ENCODE data around the gene KDM4C.

KDM4C gene

DNA sequence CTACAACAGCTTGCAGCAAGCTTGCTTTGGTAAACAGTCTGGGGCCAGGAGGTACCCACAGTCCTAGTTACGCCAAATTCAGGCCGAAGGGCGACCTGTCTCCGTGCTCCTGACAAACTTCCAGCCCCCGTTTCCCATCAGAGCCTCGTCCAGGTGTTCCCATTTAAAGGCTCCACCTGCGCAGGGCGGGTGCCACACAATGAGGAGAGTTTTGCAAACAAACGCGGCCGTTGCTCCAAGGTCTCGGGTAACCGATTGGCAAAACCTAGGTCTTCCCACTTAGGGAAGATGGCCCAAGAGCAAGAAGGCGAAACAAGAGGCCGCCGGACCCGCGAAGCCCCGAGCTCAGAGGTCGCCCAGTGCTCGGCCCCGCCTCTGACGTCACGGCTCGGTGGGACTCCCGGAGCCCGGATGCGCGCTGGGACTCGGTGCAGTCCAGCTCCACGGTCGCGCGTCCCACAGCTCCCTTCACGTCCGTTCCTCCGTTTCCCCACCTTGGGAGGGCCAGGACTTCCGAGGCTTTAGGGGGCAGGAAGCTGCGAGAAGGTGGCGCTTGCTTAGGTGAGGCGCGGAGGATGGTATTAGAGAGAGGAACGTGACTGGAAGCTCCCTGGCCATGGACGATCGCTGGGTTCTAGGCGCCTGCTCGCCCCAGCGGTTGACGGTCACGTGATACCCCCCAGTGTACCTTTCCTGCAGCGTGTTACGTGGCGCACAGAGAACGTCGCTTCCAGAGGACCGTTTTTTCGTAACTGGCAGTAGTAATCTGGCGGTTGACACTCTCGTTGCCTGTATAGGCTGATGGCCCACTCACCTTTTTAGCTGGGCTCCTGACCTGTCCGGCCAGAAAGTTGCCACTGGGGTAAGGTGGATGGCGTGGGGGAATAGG, 41.8 kb upstream of the KDM4C start:
- TF ChIP-seq, protein P1, sequence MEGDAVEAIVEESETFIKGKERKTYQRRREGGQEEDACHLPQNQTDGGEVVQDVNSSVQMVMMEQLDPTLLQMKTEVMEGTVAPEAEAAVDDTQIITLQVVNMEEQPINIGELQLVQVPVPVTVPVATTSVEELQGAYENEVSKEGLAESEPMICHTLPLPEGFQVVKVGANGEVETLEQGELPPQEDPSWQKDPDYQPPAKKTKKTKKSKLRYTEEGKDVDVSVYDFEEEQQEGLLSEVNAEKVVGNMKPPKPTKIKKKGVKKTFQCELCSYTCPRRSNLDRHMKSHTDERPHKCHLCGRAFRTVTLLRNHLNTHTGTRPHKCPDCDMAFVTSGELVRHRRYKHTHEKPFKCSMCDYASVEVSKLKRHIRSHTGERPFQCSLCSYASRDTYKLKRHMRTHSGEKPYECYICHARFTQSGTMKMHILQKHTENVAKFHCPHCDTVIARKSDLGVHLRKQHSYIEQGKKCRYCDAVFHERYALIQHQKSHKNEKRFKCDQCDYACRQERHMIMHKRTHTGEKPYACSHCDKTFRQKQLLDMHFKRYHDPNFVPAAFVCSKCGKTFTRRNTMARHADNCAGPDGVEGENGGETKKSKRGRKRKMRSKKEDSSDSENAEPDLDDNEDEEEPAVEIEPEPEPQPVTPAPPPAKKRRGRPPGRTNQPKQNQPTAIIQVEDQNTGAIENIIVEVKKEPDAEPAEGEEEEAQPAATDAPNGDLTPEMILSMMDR (conservative IDR thresholded peaks at IDR 0.05; ENCODE audit: low read depth) = no peak
- POLR2A ChIA-PET (ENCODE audit: low non-redundant PET) = interaction anchor here (0.6 kb wide), 1 partner anchor 34 kb away, joined by 7 read pairs; no protein-coding TSS in a partner anchor
- H3K27ac ChIP-seq = no peak overlapping the region
- no peak for DNase-seq (ENCODE audit: low spot score)
- CTCF ChIA-PET = no interaction called here

DNA sequence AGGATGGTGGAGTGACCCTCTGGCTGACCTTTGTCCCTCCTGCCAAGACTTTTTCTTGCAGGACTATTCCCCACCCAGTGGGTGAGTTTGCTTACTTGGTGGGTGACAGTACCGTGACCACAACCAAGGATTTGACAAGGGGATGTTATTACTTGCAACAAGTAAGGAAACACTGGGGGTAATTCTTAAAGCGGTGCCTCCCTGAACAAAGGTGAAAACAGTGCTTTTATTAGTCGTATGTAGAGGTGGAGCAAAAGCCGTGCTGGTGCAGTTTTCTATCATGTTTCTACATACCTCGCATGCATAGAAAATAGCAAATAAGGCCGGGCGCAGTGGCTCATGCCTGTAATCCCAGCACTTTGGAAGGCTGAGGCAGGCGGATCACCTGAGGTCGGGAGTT, 41.0 kb upstream of the KDM4C start:
- CTCF ChIA-PET = no interaction called here
- no peak overlapping the region for H3K27ac ChIP-seq

DNA sequence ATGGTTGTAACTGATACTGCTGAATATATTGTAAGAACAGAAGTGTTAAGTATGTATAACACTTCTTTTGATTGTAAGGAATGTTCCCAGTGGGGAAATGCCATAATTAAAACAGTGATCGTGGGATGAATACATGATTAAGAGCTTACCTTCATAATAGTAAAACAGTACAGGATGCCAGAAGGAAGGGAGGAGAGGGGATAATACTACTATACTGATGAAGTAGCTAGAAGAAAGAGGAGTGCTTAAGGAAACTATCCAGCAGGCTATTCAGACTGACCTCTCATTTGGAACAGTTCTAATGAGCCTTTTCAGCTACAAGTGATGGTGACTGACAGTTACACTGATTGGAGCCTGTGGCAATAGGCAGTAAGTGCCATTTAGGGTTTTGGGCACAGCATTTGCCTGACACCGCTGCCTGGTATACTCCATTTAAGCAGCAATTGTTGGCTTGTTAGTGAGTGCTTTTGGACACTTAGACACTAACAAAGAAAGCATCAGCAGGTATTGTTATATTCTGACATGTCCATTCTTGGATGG, 33.8 kb upstream of the KDM4C start:
- H3K27ac ChIP-seq = no peak overlapping the region
- CTCF ChIA-PET = no interaction called here
- TF ChIP-seq, protein P1 (conservative IDR thresholded peaks at IDR 0.05; ENCODE audit: low read depth) = no peak
- DNase-seq (ENCODE audit: low spot score) = no peak
- POLR2A ChIA-PET (ENCODE audit: low non-redundant PET) = no interaction called here

More for the DNA sequence above, 41.0 kb upstream of the KDM4C start:
- POLR2A ChIA-PET (ENCODE audit: low non-redundant PET) = no interaction called here
- TF ChIP-seq, protein P1 (conservative IDR thresholded peaks at IDR 0.05; ENCODE audit: low read depth) = no peak
- DNase-seq (ENCODE audit: low spot score) = no peak

DNA sequence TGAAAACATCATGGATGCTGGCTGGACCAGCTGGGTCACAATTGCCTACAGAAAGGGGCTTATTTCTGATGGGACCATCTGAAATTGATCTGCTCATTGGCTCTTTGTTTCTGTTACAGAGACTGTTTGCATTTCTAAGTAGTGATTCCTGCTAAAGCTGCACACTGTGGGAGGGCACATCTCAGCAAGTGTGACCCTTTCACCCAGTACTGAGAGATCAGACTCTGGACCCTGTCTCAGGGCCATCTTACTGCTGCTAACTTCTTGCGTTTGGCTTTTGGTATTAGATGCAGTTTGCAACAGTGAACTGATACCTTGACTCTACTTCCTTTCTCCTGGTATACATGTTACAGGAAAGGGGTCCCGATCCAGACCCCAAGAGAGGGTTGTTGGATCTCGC, 24.5 kb upstream of the KDM4C start:
- no peak overlapping the region for H3K27ac ChIP-seq
- DNase-seq (ENCODE audit: low spot score) = no peak
- POLR2A ChIA-PET (ENCODE audit: low non-redundant PET) = no interaction called here
- CTCF ChIA-PET = interaction anchor here (0.6 kb wide), 1 partner anchor 21 kb away, joined by 5 read pairs; no protein-coding TSS in a partner anchor
- TF ChIP-seq, protein P1 (conservative IDR thresholded peaks at IDR 0.05; ENCODE audit: low read depth) = no peak

DNA sequence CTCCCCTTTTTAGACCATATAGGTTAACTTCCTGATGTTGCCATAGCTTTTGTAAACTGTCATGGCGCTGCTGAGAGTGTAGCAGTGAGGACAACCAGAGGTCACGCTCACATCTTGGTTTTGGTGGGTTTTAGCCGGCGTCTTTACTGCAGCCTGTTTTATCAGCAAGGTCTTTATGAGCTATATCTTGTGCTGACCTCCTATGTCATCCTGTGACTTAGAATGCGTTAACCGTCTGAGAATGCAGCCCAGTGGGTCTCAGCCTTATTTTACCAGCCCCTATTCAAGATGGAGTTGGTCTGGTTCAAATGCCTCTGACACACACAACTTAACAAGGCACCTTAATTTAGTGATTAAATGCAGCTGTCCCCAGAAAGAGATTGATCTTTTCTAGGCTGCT, 23.9 kb upstream of the KDM4C start:
- DNase-seq (ENCODE audit: low spot score) = no peak
- CTCF ChIA-PET = no interaction called here
- no peak overlapping the region for H3K27ac ChIP-seq
- TF ChIP-seq, protein P1 (conservative IDR thresholded peaks at IDR 0.05; ENCODE audit: low read depth) = no peak
- POLR2A ChIA-PET (ENCODE audit: low non-redundant PET) = no interaction called here

DNA sequence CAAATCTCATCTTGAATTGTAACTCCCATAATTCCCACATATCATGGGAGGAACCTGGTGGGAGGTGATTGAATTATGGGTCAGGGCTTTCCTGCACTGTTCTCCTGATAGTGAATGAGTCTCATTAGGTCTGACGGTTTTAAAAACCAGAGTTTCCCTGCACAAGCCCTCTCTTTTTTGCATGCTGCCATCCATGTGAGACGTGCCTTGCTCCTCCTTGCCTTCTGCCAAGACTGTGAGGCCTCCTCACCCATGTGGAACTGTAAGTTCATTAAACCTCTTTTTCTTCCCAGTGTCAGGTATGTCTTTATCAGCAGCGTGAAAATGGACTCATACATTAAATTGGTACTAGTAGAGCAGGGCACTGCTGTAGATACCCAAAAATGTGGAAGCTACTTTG, 22.4 kb upstream of the KDM4C start:
- H3K27ac ChIP-seq = no peak overlapping the region
- TF ChIP-seq, protein P1 (conservative IDR thresholded peaks at IDR 0.05; ENCODE audit: low read depth) = no peak
- POLR2A ChIA-PET (ENCODE audit: low non-redundant PET) = no interaction called here
- DNase-seq (ENCODE audit: low spot score) = no peak
- CTCF ChIA-PET = interaction anchor here (0.7 kb wide), 1 partner anchor 746 kb away, joined by 5 read pairs; no protein-coding TSS in a partner anchor
